Activated CD8-positive, alpha-beta T cell treated with anti-CD3 and anti-CD28 coated beads for 36 hours (primary cell): ENCODE measurements around the gene RRM1. TPM values are rescaled to one million over a fixed set of nuclear protein-coding genes. Genes with fewer than 3 reads are reported as not detected.
"Not testable (repeated sequence)": the region's sequence is repeated elsewhere in the genome, so short reads cannot be mapped to it uniquely, and the experiment has no call there.

ENCODE experiments used
- ATAC-seq: fragments of 200-7000 bp; cut with Tn5 transposase; one replicate; pipeline ENCODE4 v1.10.0; 2021; ENCODE audit warnings: mild to moderate bottlenecking, moderate library complexity
- CTCF ChIA-PET: fragments of 350-600 bp; sonication (Branson Sonifier 250); formaldehyde crosslinking; loops from one replicate; lab custom pipeline; 2021; ENCODE audit warnings: antibody characterized with exemption; lab: Charles Lee
- POLR2A ChIA-PET: fragments of 350-600 bp; sonication (Branson Sonifier 250); formaldehyde crosslinking; loops from one replicate; lab custom pipeline; 2021; ENCODE audit warnings: antibody characterized with exemption; lab: Charles Lee
- DNase-seq: peaks from one replicate; pipeline ENCODE4 v3.0.0-alpha.2; 2020
- H3K27ac Mint-ChIP-seq: one replicate; pipeline ENCODE4 v1.8.0; 2021; ENCODE audit warnings: mild to moderate bottlenecking, mixed read lengths
- H3K27me3 Mint-ChIP-seq: one replicate; pipeline ENCODE4 v1.8.0; 2021; ENCODE audit warnings: mixed read lengths
- H3K36me3 Mint-ChIP-seq: one replicate; pipeline ENCODE4 v1.8.0; 2021; ENCODE audit warnings: low read depth, mixed read lengths
- H3K4me1 Mint-ChIP-seq: one replicate; pipeline ENCODE4 v1.8.0; 2021; ENCODE audit warnings: low read depth, mixed read lengths
- H3K4me3 Mint-ChIP-seq: one replicate; pipeline ENCODE4 v1.8.0; 2021; ENCODE audit warnings: mild to moderate bottlenecking, moderate library complexity, mixed read lengths
- H3K9me3 Mint-ChIP-seq: one replicate; pipeline ENCODE4 v1.8.0; 2021; ENCODE audit warnings: mixed read lengths
- CTCF ChIP-seq: fragments of 200-600 bp; IDR thresholded peaks from one replicate; pipeline ENCODE4 v1.8.0; 2022; ENCODE audit warnings: antibody characterized with exemption, mild to moderate bottlenecking
- intact Hi-C: fragments of 100-400 bp; cut with micrococcal nuclease; formaldehyde crosslinking; loops from one replicate; pipeline ENCODE4 v1.10.0; 2022
- total RNA-seq, 2 experiments: library from RNA; stranded (reverse); gene quantifications; one replicate each; pipeline ENCODE4 v1.2.3, GENCODE V29; 2021

RRM1 gene
- total RNA-seq, 2 experiments from 2014 or later = 192 to 194 TPM

GRCh38 chr11:4115128-4115527, 20.5 kb downstream of the RRM1 start:
- POLR2A ChIA-PET = no interaction called here
- Mint-ChIP-seq H3K27ac (no peak overlapping the region), H3K27me3 (no peaks in the 10 kb centered on the region), H3K4me3 (no peak overlapping the region), H3K36me3 (peaks cover 50% of the 10 kb centered on the region), H3K9me3 (no peaks in the 10 kb centered on the region), H3K4me1 (peaks cover 12% of the 10 kb centered on the region)
- no peak for DNase-seq
- intact Hi-C loops = no loop called here
- no peak for TF ChIP-seq CTCF
- CTCF ChIA-PET = no interaction called here
- no peak for ATAC-seq

- H3K4me1 Mint-ChIP-seq = peaks cover 10% of the 10 kb centered on the region
- intact Hi-C loops = no loop called here
- H3K4me3 Mint-ChIP-seq = no peak overlapping the region
- H3K9me3 Mint-ChIP-seq = no peaks in the 10 kb centered on the region
- TF ChIP-seq CTCF = no peak
- H3K27me3 Mint-ChIP-seq = no peaks in the 10 kb centered on the region
- H3K27ac Mint-ChIP-seq = no peak overlapping the region
- DNase-seq (no peak), ATAC-seq (no peak)
- POLR2A ChIA-PET = no interaction called here
- peaks cover 58% of the 10 kb centered on the region for H3K36me3 Mint-ChIP-seq
- CTCF ChIA-PET = no interaction called here
Measured at GRCh38 chr11:4118107-4118506, 23.5 kb downstream of the RRM1 start.

- no peaks in the 10 kb centered on the region for H3K9me3 Mint-ChIP-seq
Measured at GRCh38 chr11:4123218-4123617, 28.6 kb downstream of the RRM1 start.

GRCh38 chr11:4125141-4125540, 30.5 kb downstream of the RRM1 start:
- no peak overlapping the region for H3K4me3 Mint-ChIP-seq
- DNase-seq (no peak), ATAC-seq (no peak)
- H3K27me3 Mint-ChIP-seq = no peaks in the 10 kb centered on the region
- H3K27ac Mint-ChIP-seq = no peak overlapping the region
- no peaks in the 10 kb centered on the region for H3K9me3 Mint-ChIP-seq
- H3K36me3 Mint-ChIP-seq = peaks cover 74% of the 10 kb centered on the region
- POLR2A ChIA-PET = no interaction called here
- CTCF ChIA-PET = no interaction called here
- H3K4me1 Mint-ChIP-seq = no peaks in the 10 kb centered on the region
- TF ChIP-seq CTCF = no peak
- intact Hi-C loops = no loop called here

More at GRCh38 chr11:4123218-4123617, 28.6 kb downstream of the RRM1 start:
- intact Hi-C loops = no loop called here
- DNase-seq = no peak
- H3K27me3 Mint-ChIP-seq = no peaks in the 10 kb centered on the region
- no peak overlapping the region for H3K4me3 Mint-ChIP-seq
- no peak for ATAC-seq
- TF ChIP-seq CTCF = no peak
- H3K4me1 Mint-ChIP-seq = peaks cover under 1% of the 10 kb centered on the region
- ChIA-PET CTCF (no interaction called here), POLR2A (no interaction called here)
- no peak overlapping the region for H3K27ac Mint-ChIP-seq
- peaks cover 80% of the 10 kb centered on the region for H3K36me3 Mint-ChIP-seq

- intact Hi-C loops = no loop called here
- no peak for DNase-seq
- H3K4me3 Mint-ChIP-seq = no peak overlapping the region
- no peaks in the 10 kb centered on the region for H3K4me1 Mint-ChIP-seq
- H3K9me3 Mint-ChIP-seq = no peaks in the 10 kb centered on the region
- no peaks in the 10 kb centered on the region for H3K27me3 Mint-ChIP-seq
- peaks cover 68% of the 10 kb centered on the region for H3K36me3 Mint-ChIP-seq
- no peak for TF ChIP-seq CTCF
- no peak overlapping the region for H3K27ac Mint-ChIP-seq
- ChIA-PET POLR2A (interaction anchor here (0.6 kb wide), 1 partner anchor 17 kb away, joined by 3 read pairs; no protein-coding TSS in a partner anchor), CTCF (no interaction called here)
- ATAC-seq = no peak
Measured at GRCh38 chr11:4127357-4127756, 32.8 kb downstream of the RRM1 start.

- H3K27me3 Mint-ChIP-seq, H3K9me3 Mint-ChIP-seq, intact Hi-C loops, DNase-seq, H3K4me1 Mint-ChIP-seq, ATAC-seq, H3K27ac Mint-ChIP-seq, H3K4me3 Mint-ChIP-seq: not testable (repeated sequence)
- POLR2A ChIA-PET = interaction anchor here (1.1 kb wide), 1 partner anchor 18 kb away, joined by 3 read pairs; no protein-coding TSS in a partner anchor
- CTCF ChIA-PET = interaction anchor here (1.0 kb wide), 1 partner anchor 721 kb away, joined by 3 read pairs; no protein-coding TSS in a partner anchor
- H3K36me3 Mint-ChIP-seq = peaks cover 63% of the 10 kb centered on the region
Measured at GRCh38 chr11:4130219-4130618, 35.6 kb downstream of the RRM1 start.
